ENCODE data around the gene HSF5. TPM values are rescaled to one million over a fixed set of nuclear protein-coding genes. Genes with fewer than 3 reads are reported as not detected.

The HSF5 gene
- polyA plus RNA-seq, 1 experiment: not detected

DNA sequence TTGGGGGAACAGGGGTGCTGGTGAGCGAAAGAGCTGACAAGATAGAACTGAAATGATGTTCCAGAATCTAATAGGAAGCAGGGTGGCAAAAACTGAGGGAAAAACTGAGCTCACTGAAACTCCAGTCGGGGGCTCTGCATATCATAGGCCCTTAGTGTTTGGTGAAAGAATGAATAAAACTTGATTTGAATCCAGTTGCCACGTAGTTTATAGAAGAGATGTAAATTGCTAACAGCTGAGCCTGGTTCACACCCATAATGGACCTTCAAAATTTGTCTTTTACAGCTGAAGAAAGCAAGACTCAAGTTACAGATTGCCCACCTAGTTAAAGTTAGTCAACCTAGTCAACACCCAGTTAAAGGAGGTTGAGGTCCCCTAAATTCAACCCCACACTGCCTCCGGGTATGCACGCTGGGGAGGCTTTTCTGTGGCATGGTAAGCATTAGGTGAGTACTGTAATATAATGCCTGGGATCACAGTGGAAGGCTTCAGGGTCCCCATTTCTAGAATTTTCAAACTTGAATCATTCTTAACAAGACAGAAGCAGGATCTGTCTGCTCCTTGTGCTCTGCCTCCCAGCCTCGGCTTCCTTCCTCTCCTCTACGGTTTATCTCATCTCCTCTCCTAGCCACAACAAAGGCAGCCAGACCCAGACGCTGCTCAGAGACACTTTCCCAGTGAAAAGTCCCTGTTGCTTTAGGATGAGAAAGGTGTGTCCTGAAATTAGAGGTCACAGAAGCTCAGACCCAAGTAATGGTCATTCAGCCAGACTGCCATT lies 109.3 kb downstream of the HSF5 start:
- H3K4me3 ChIP-seq (ENCODE audit: low read depth, low read length): no peak overlapping the region
- peaks cover 4% of the 10 kb centered on the region for H3K27me3 ChIP-seq (ENCODE audit: control insufficient read depth, insufficient read depth, low read length)
- ChIA-PET CTCF (no interaction called here), POLR2A (interaction anchor here (0.6 kb wide), 1 partner anchor 325 kb away, joined by 4 read pairs; no protein-coding TSS in a partner anchor)
- TF ChIP-seq, protein P1, sequence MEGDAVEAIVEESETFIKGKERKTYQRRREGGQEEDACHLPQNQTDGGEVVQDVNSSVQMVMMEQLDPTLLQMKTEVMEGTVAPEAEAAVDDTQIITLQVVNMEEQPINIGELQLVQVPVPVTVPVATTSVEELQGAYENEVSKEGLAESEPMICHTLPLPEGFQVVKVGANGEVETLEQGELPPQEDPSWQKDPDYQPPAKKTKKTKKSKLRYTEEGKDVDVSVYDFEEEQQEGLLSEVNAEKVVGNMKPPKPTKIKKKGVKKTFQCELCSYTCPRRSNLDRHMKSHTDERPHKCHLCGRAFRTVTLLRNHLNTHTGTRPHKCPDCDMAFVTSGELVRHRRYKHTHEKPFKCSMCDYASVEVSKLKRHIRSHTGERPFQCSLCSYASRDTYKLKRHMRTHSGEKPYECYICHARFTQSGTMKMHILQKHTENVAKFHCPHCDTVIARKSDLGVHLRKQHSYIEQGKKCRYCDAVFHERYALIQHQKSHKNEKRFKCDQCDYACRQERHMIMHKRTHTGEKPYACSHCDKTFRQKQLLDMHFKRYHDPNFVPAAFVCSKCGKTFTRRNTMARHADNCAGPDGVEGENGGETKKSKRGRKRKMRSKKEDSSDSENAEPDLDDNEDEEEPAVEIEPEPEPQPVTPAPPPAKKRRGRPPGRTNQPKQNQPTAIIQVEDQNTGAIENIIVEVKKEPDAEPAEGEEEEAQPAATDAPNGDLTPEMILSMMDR (IDR thresholded peaks at IDR 0.05; ENCODE audit: insufficient read depth, low read depth, low read length): no peak
- DNase-seq (ENCODE audit: low read depth): no peak
- no peaks in the 10 kb centered on the region for H3K36me3 ChIP-seq (ENCODE audit: control insufficient read depth, insufficient read depth, low read length)

GRCh38 chr17:58377661-58378060 lies 110.5 kb downstream of the HSF5 start:
- no peaks in the 10 kb centered on the region for H3K36me3 ChIP-seq (ENCODE audit: control insufficient read depth, insufficient read depth, low read length)
- H3K27me3 ChIP-seq (ENCODE audit: control insufficient read depth, insufficient read depth, low read length): peaks cover 5% of the 10 kb centered on the region
- ChIA-PET CTCF (interaction anchor here (0.6 kb wide), 1 partner anchor 12 kb away, joined by 3 read pairs; no protein-coding TSS in a partner anchor), POLR2A (no interaction called here)
- no peak for DNase-seq (ENCODE audit: low read depth)
- TF ChIP-seq, protein P1 (IDR thresholded peaks at IDR 0.05; ENCODE audit: insufficient read depth, low read depth, low read length): no peak
- H3K4me3 ChIP-seq (ENCODE audit: low read depth, low read length): no peak overlapping the region

GRCh38 chr17:58377093-58377601 lies 111.1 kb downstream of the HSF5 start:
- TF ChIP-seq, protein P1 (IDR thresholded peaks at IDR 0.05; ENCODE audit: insufficient read depth, low read depth, low read length): no peak
- POLR2A ChIA-PET: no interaction called here
- DNase-seq (ENCODE audit: low read depth): no peak
- H3K27me3 ChIP-seq (ENCODE audit: control insufficient read depth, insufficient read depth, low read length): peaks cover 5% of the 10 kb centered on the region
- H3K36me3 ChIP-seq (ENCODE audit: control insufficient read depth, insufficient read depth, low read length): no peaks in the 10 kb centered on the region
- CTCF ChIA-PET: interaction anchor here (0.6 to 1.3 kb wide), 2 partner anchors 13 kb away, joined by 3 to 4 read pairs; no protein-coding TSS in a partner anchor
- no peak overlapping the region for H3K4me3 ChIP-seq (ENCODE audit: low read depth, low read length)

DNA sequence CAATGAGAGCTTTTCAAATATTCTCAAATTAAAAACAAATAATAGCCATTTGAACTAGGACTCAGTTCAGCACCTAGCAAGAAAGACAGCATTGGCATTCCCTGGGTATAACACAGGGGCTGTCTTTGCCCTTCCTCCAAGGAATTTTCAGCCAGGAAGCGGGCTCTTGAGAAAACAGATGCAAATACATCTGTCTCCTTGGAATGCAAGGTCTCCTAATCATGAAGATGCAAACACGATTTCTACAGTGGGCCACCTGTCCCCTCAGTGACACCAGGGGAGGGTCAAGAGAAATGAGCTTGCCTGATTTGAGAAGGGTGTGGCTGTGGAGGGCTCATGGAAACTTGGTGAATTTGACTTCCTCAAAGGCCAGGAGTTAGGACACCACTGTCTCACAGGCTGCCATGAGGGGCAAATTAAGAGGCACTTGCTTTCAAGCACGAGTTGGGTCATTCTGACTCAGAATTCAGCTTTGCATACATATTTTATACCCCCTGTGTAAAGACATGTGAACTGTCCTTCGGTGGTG lies 111.7 kb downstream of the HSF5 start:
- Histone ChIP-seq H3K36me3 (ENCODE audit: control insufficient read depth, insufficient read depth, low read length) (no peaks in the 10 kb centered on the region), H3K27me3 (ENCODE audit: control insufficient read depth, insufficient read depth, low read length) (peaks cover 5% of the 10 kb centered on the region), H3K4me3 (ENCODE audit: low read depth, low read length) (no peak overlapping the region)
- DNase-seq (ENCODE audit: low read depth): no peak
- ChIA-PET CTCF (interaction anchor here (1.3 kb wide), 1 partner anchor 13 kb away, joined by 4 read pairs; no protein-coding TSS in a partner anchor), POLR2A (no interaction called here)
- TF ChIP-seq, protein P1 (IDR thresholded peaks at IDR 0.05; ENCODE audit: insufficient read depth, low read depth, low read length): no peak

- no peak overlapping the region for H3K4me3 ChIP-seq (ENCODE audit: low read depth, low read length)
- DNase-seq (ENCODE audit: low read depth): no peak
- ChIA-PET POLR2A (no interaction called here), CTCF (no interaction called here)
- TF ChIP-seq, protein P1 (IDR thresholded peaks at IDR 0.05; ENCODE audit: insufficient read depth, low read depth, low read length): no peak
- peaks cover 5% of the 10 kb centered on the region for H3K27me3 ChIP-seq (ENCODE audit: control insufficient read depth, insufficient read depth, low read length)
- H3K36me3 ChIP-seq (ENCODE audit: control insufficient read depth, insufficient read depth, low read length): no peaks in the 10 kb centered on the region
Observed at GRCh38 chr17:58375811-58376210, 112.4 kb downstream of the HSF5 start.

Data from BJ (cell line).